HAP-1 (cell line): Measurements from ENCODE around the gene DYNC2LI1.

Experiments
- DNase-seq, 2 experiments: peaks; one replicate each; pipeline ENCODE4 v3.0.0-alpha.2; 2016 to 2020; ENCODE audit warnings: low spot score in 2 of 2
- H3K27me3 ChIP-seq: fragments of 250-450 bp; sonication (Bioruptor Pico); 2 replicates; pipeline ENCODE4 v1.5.1; 2020; ENCODE audit warnings: low read depth, mild to moderate bottlenecking, moderate library complexity
- H3K36me3 ChIP-seq: fragments of 250-450 bp; sonication (Bioruptor Pico); replicated peaks from 2 replicates; pipeline ENCODE4 v1.5.1; 2020; ENCODE audit warnings: mild to moderate bottlenecking
- H3K4me1 ChIP-seq: fragments of 250-450 bp; sonication (Bioruptor Pico); 2 replicates; pipeline ENCODE4 v1.5.1; 2020; ENCODE audit warnings: mild to moderate bottlenecking
- H3K4me3 ChIP-seq: fragments of 250-450 bp; sonication (Bioruptor Pico); 2 replicates; pipeline ENCODE4 v1.5.1; 2020; ENCODE audit warnings: mild to moderate bottlenecking, moderate library complexity
- H3K9me3 ChIP-seq: fragments of 250-450 bp; sonication (Bioruptor Pico); 2 replicates; pipeline ENCODE4 v1.5.1; 2020; ENCODE audit warnings: mild to moderate bottlenecking, moderate library complexity
- in situ Hi-C: fragments of 300-500 bp; cut with MboI; formaldehyde crosslinking; loops from 3 replicates; pipeline ENCODE4 v1.14.3; 2020; ENCODE audit warnings: low sequenced_read_pairs, inconsistent platforms, mixed read lengths

Gene DYNC2LI1

DNA sequence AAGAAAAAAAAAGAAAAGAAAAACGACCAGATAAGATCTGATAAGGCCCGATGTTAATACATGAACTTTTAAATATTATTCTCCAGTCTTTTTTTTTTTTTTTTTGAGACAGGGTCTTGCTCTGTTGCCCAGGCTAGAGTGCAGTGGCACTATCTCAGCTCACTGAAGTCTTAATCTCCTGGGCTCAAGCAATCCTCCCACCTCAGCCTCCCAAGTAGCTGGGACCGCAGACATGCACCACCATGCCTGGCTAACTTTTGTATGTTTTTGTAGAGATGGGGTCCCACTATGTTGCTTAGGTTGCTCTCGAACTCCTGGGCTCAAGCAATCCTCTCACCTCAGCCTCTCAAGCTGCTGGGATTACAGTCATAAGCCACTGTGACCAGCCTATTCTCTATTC, 63.2 kb downstream of the DYNC2LI1 start:
- DNase-seq = no peak
- Histone ChIP-seq H3K9me3 (no peaks in the 10 kb centered on the region), H3K36me3 (no peaks in the 10 kb centered on the region), H3K4me3 (no peak overlapping the region), H3K4me1 (no peaks in the 10 kb centered on the region), H3K27me3 (no peaks in the 10 kb centered on the region; the same call in 1 of the 2 replicates)
- in situ Hi-C loops = no loop called here

DNA sequence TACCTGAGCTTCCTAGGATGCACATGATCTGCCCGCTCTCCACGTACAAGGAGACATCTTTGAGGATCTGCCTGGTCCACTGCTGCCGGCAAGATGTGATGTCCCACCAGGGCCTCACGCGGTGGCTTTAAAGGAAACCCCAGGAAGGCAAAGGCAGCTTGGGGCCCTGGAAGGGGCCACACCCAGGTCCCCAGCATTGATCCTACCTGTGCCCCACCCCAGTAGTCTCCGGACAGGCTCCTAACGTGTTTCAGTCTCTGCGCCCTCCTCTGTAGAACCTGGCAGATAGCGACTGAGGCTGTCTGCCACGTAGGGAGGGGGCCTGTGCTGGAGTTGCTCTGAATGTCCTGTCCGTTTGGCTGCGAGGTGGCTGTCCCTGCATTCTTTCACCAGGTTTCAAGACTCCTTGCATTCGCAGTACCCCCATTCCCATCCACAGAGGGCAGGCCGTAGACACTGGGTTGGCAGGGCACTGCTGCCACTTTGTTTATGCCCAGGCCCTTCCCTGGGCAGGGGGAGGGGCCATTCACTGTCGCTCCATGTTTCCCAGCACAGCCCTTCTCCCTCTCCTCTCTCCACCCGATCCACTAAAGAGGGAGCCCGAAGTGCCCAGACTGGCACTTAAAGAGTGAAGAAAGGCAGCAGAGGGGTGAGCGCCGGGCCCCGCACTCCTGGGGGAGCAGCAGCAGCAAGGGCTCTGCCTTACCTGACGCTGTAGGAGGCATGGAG, 64.2 kb downstream of the DYNC2LI1 start:
- in situ Hi-C loops = no loop called here
- H3K36me3 ChIP-seq = no peaks in the 10 kb centered on the region
- H3K27me3 ChIP-seq = no peaks in the 10 kb centered on the region; the same call in 1 of the 2 replicates

DNA sequence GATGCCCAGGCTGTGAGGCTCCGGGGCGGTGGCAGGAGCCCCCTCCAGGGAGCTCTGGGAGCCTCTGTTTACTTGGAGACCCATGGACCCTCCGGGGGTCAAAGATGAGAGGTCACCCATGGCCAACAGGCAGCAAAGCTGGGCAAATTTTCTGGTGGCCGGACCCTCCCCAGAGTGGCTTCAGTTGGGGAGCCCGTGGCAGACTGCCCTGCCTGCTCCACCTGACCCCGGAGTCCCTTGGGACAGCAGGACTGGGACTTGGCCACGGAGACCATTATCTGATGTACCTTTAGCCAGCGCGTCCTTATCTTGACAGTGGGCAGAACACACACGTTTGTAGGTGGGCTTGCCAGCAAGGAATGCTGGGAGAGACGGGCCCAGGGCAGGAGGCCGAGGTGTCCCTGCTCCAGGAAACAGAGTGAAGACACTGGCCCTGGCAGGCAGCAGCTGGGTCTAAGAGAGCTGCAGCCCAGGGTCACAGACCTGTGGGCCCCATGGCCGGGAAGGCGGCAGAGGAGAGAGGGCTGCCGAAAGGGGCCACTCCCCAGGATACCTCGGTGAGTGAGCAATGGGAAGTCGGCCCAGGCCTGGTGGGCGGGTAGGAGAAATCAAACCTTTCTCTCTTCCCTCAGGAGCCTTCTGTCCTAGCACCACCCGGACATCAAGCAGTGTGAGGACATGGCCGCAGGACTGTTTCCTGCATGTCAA, 64.9 kb downstream of the DYNC2LI1 start, which contains the start of the genes ABCG5 and ABCG8:
Gene ABCG5, minus strand, starts transcription at position 280 of the 708 bp plus-strand sequence. Its CDS starts 160 bp downstream, at position 120.
Gene ABCG8, plus strand, starts transcription at position 412 of the 708 bp plus-strand sequence. Its CDS starts 83 bp downstream, at position 495.
- in situ Hi-C loops = no loop called here
- no peaks in the 10 kb centered on the region for H3K9me3 ChIP-seq
- H3K4me1 ChIP-seq = no peaks in the 10 kb centered on the region
- no peaks in the 10 kb centered on the region for H3K36me3 ChIP-seq
- DNase-seq = no peak
- H3K27me3 ChIP-seq = no peaks in the 10 kb centered on the region; the same call in 1 of the 2 replicates
- H3K4me3 ChIP-seq = no peak within 1 kb of the TSS

More for the DNA sequence above, 64.2 kb downstream of the DYNC2LI1 start:
- DNase-seq = no peak
- Histone ChIP-seq H3K9me3 (no peaks in the 10 kb centered on the region), H3K4me3 (no peak overlapping the region), H3K4me1 (no peaks in the 10 kb centered on the region)

DNA sequence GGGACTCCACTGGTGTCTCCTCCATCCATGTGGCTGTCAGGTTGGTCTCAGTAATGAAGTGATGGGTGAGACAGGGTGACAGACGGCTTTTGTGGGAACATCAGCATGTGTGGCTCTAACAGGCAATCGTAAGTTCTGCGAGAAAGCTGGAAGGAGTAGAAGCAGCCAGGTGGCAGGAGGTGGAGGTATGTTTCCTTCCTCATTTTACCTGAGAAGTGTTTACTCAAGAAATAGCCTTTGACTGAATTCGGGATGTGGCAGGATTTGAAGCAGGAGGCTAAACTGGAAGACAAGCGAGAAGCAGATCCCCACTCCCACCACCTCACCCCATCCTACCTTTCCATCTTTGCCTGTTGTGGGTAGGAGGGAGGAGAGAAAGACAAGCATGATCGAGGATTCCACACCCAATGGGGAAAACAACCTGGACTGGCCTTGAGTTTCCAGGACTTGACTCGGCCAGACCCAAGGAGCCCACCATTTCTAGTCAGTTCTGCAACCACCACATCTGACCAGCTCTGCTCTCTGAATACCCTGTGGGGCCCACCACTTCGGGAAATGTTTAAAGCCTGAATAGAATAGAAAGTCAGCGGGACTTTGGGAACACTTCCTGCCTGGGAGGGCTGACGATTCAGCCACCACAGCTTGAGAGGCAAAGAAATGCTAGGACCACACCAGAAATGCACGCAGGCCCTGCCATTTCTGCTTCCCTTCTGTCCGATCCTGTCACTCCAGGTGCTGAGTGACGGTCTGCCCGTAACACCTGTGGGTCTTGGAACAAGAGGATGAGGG, 66.1 kb downstream of the DYNC2LI1 start:
- Histone ChIP-seq H3K27me3 (no peaks in the 10 kb centered on the region; the same call in 1 of the 2 replicates), H3K4me1 (no peaks in the 10 kb centered on the region), H3K4me3 (no peak overlapping the region), H3K36me3 (no peaks in the 10 kb centered on the region), H3K9me3 (no peaks in the 10 kb centered on the region)
- DNase-seq = no peak
- in situ Hi-C loops = no loop called here

DNA sequence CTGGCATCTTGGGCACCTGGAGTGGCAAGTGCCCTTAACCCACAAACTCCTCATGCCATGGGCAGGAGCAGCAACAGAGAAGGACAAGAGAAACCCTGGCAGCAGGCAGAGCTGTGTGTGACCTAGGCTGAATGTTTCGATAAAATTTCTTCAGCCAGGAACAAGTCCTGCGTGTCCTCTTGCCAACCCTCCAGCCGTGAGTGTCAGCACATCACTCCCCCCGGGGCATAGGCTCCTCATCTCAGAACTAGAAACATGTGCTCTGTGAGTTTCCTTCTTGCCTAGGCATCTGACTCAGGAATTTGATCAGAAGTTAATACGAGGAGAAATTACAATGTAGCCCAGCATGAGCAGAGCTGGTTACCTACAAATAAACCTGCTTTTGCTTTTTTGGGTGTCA, 67.1 kb downstream of the DYNC2LI1 start:
- in situ Hi-C loops = no loop called here
- no peak for DNase-seq
- Histone ChIP-seq H3K9me3 (no peaks in the 10 kb centered on the region), H3K27me3 (no peaks in the 10 kb centered on the region; the same call in 1 of the 2 replicates), H3K36me3 (no peaks in the 10 kb centered on the region), H3K4me1 (no peaks in the 10 kb centered on the region), H3K4me3 (no peak overlapping the region)

DNA sequence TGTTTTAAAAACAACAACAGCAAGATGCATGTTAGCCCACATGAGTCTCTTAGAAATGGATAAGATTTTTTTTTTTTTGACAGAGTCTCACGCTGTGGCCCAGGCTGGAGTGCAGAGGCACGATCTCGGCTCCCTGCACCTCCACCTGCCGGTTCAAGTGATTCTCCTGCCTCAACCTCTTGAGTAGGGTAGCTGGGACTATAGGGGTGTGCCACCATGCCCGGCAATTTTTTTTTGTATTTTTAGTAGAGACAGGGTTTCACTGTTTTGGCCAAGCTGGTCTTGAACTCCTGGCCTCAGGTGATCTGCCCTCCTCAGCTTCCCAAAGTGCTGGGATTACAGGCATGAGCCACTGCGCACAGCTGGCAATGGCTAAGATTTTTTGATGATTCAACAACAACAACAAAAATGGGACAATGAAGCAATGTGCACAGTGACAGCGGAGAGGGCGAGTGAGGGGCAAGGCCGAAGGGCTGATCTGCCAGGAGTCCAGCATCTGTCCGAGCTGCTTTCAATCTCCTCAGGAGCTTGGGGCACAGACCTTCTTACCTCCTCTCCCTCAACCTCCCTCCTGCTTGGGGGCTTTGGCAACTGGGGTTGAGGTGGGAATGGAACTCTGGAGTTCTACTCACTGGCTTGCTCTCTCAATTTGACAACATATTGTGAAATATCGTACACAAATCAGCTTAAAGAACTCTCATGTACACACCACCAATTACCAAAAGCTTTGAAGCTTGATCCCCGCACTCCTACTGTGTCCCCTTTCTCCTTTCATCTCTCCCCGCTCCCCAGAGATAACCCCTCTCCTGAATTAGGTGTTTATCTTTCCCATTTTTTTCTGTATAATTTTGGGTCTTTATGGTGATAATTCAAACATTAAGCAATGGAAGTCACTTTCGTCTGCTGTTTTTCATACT, 68.4 kb downstream of the DYNC2LI1 start:
- Histone ChIP-seq H3K9me3 (no peaks in the 10 kb centered on the region), H3K4me3 (no peak overlapping the region), H3K27me3 (no peaks in the 10 kb centered on the region; the same call in 1 of the 2 replicates), H3K36me3 (no peaks in the 10 kb centered on the region), H3K4me1 (no peaks in the 10 kb centered on the region)
- in situ Hi-C loops = no loop called here
- no peak for DNase-seq

DNA sequence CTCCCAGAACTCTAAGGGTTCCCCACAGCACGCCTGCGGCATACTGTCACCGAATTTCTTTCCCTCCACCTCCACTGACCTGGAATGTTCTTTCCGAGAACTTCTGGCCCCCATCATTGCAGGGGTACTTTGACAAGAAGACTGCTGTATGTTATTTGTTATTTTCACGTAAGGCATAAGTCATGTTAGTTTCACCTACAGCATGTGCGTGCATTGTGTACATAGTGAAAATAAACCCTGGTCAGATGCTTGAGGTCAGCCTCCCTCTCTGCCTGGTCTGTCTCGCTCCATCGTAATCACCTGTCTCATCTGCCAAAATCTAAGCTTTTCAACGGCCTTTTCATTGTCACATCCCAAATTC, 69.0 kb downstream of the DYNC2LI1 start:
- Histone ChIP-seq H3K9me3 (no peaks in the 10 kb centered on the region), H3K27me3 (no peaks in the 10 kb centered on the region; the same call in 1 of the 2 replicates), H3K4me1 (no peaks in the 10 kb centered on the region), H3K4me3 (no peak overlapping the region), H3K36me3 (no peaks in the 10 kb centered on the region)
- DNase-seq = no peak
- in situ Hi-C loops = no loop called here

DNA sequence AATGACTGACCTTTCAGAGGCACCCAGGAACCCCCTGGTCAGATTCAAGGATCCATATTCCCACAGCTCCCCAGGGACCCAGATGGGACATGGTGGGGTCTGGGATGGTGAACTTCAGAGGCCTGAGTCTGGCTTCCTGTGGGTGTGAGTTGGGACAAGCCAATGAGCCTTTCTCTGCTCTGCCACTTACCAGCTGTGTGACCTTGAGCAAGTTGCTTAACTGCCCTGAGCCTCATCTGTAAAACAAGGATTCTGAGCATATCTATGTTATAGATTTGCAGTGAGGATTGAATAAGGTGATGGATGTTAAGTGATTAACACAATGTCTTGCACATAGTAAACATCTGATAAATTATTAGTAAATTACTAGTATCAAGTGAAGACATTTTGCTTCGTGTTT, 71.3 kb downstream of the DYNC2LI1 start:
- DNase-seq = no peak
- Histone ChIP-seq H3K9me3 (no peaks in the 10 kb centered on the region), H3K4me3 (no peak overlapping the region), H3K4me1 (no peaks in the 10 kb centered on the region), H3K27me3 (no peaks in the 10 kb centered on the region; the same call in 1 of the 2 replicates), H3K36me3 (no peaks in the 10 kb centered on the region)
- in situ Hi-C loops = no loop called here

DNA sequence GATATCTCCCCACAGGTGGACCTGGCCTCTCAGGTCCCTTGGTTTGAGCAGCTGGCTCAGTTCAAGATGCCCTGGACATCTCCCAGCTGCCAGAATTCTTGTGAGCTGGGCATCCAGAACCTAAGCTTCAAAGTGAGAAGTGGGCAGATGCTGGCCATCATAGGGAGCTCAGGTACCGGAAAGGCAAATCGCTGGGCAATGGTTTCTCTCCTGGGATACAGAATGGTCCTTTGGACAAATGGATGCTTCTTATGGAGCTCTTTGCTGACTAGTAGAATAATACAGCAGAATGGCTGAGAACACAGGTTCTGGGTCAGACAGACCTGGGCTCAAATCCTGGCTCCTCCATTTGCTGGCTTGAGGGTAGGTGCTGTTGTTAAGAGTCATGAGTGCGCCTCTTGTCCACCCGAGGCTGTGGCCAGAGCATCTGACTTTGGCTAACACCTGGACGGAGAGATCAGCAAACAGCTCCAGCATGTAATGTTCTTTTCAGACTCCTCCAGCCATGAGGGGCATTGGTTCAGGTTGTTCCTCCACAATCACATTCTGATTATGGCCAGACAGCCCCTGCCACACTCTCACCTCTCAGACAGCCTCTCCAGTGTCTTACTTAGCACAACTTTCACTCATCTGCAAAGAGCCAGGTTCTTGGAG, 72.4 kb downstream of the DYNC2LI1 start:
- no peak overlapping the region for H3K4me3 ChIP-seq
- no peak for DNase-seq
- H3K27me3 ChIP-seq = no peaks in the 10 kb centered on the region; the same call in 1 of the 2 replicates
- no peaks in the 10 kb centered on the region for H3K9me3 ChIP-seq
- no peaks in the 10 kb centered on the region for H3K4me1 ChIP-seq
- H3K36me3 ChIP-seq = no peaks in the 10 kb centered on the region
- in situ Hi-C loops = no loop called here

DNA sequence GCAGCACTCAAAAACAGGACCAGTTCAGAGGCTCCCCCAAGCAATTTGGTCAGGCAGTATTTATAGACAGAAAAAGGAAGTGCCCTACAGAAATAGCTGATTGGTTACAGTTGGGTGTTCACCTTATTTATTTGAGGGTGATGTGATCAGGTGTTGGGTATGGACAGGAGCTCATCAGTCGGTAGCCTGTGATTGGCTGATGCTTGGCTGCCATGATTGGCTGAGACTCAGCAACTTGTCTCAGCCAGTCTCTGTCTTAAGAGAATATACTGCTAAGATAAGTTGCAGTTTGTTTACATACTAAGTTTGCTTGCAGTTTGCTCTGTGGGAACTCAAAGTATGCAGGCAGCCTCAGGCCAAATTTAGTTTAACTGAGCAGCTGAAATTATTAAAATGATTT, 74.4 kb downstream of the DYNC2LI1 start:
- Histone ChIP-seq H3K27me3 (no peaks in the 10 kb centered on the region), H3K36me3 (no peaks in the 10 kb centered on the region), H3K4me1 (no peaks in the 10 kb centered on the region), H3K4me3 (no peak overlapping the region), H3K9me3 (no peaks in the 10 kb centered on the region)
- DNase-seq = no peak
- in situ Hi-C loops = no loop called here

DNA sequence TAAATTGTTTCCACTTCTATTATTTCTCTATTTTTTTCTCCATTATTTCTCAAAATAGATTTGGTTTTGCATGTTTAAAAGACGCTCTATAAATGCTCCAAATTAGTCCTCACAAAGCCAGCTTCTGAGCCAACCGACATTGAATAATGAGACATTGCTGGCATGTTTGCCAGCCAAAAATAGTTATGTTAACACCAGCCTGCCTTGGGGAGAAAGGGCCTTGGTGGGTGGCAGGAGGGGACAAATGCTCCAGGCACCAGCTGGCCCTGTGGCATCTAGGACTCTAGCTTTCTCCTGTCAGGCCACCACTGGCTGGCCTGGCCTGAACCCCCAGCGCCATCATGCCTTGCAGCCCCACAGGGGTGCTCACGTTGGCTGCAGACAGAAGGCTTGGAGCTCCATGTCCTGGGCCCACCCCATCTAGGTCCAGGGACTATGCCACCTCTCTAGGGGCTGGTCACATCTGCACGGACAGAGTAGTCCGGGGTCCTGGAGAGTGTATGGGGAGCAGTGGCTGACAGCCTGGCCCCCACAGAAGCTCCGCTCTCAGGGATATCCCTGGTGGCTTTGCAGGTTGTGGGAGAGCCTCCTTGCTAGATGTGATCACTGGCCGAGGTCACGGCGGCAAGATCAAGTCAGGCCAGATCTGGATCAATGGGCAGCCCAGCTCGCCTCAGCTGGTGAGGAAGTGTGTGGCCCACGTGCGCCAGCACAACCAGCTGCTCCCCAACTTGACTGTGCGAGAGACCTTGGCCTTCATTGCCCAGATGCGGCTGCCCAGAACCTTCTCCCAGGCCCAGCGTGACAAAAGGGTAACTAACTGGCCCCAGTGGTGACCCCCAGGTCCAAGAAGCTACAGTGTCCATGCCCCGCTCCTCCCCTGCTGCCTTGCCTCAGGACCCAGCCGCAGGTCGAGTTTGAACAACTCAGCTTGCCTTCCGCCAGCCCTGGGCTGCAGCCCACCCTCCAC, 77.5 kb downstream of the DYNC2LI1 start:
- Histone ChIP-seq H3K36me3 (no peaks in the 10 kb centered on the region), H3K27me3 (peaks cover 18% of the 10 kb centered on the region), H3K9me3 (no peaks in the 10 kb centered on the region), H3K4me1 (no peaks in the 10 kb centered on the region), H3K4me3 (no peak overlapping the region)
- in situ Hi-C loops = no loop called here
- no peak for DNase-seq
